Stomach (tissue), 4 donors: ENCODE results near the gene PLCH1.

Experiments used
- POLR2AphosphoS5 ChIP-seq, 3 donors: sonication (generic); formaldehyde crosslinking; IDR thresholded peaks; one replicate each; pipeline ENCODE4 v1.6.1; 2016; ENCODE audit warnings: antibody characterized with exemption in 3 of 3
- TF ChIP-seq, protein P1 (sequence below), 7 experiments: fragments of 450-650 bp in 4 of 7; fragments of 200-600 bp in 3 of 7; sonication (generic) in 3 of 7; IDR thresholded peaks; one replicate each; pipeline ENCODE4 v1.5.1; 2016 to 2019; ENCODE audit warnings: antibody characterized with exemption in 7 of 7, control low read depth in 2 of 7, mild to moderate bottlenecking in 1 of 7

DNA sequence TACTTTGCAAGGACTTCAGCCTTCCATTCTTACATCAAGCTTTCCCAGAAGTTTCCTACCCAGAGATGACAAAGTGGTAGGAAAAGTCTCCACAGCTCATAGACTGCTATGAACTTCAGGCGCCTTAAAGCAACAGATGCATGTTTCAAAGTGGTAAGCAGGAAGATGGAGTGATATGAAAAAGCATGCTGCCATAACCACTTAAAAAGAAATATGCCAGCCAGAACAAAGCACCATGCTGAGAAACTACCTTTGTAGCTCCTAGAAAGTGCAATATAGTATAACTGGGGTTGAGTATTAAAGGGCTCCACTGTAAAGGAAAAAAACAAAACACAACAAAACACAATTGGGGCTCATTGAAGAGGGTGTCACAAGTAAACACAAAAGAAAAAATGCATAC, 259.0 kb downstream of the PLCH1 start:
- TF ChIP-seq POLR2AphosphoS5 (IDR thresholded peaks at IDR 0.05), result no peak
- TF ChIP-seq, protein P1, sequence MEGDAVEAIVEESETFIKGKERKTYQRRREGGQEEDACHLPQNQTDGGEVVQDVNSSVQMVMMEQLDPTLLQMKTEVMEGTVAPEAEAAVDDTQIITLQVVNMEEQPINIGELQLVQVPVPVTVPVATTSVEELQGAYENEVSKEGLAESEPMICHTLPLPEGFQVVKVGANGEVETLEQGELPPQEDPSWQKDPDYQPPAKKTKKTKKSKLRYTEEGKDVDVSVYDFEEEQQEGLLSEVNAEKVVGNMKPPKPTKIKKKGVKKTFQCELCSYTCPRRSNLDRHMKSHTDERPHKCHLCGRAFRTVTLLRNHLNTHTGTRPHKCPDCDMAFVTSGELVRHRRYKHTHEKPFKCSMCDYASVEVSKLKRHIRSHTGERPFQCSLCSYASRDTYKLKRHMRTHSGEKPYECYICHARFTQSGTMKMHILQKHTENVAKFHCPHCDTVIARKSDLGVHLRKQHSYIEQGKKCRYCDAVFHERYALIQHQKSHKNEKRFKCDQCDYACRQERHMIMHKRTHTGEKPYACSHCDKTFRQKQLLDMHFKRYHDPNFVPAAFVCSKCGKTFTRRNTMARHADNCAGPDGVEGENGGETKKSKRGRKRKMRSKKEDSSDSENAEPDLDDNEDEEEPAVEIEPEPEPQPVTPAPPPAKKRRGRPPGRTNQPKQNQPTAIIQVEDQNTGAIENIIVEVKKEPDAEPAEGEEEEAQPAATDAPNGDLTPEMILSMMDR (IDR thresholded peaks at IDR 0.05), result no peak
